Activated naive CD8-positive, alpha-beta T cell treated with anti-CD3 and anti-CD28 coated beads, Interleukin-2, amount 50 U/mL, for 24 hours (primary cell): Measurements from ENCODE around the gene SNUPN.
A peak's percentile ranks its signal among the peaks of the same experiment; 100 is the strongest.

Experiments
- ATAC-seq: fragments of 150-1000 bp; cut with Tn5 transposase; one replicate; pipeline ENCODE4 v1.10.0; 2021
- DNase-seq: peaks from one replicate; pipeline ENCODE4 v3.0.0; 2021
- H3K27ac Mint-ChIP-seq: one replicate; pipeline ENCODE4 v1.8.0; 2021; ENCODE audit warnings: mild to moderate bottlenecking, mixed read lengths
- H3K27me3 Mint-ChIP-seq: one replicate; pipeline ENCODE4 v1.8.0; 2021; ENCODE audit warnings: mixed read lengths
- H3K36me3 Mint-ChIP-seq: one replicate; pipeline ENCODE4 v1.8.0; 2021; ENCODE audit warnings: low read depth, mixed read lengths
- H3K4me1 Mint-ChIP-seq: one replicate; pipeline ENCODE4 v1.8.0; 2021; ENCODE audit warnings: mixed read lengths
- H3K4me3 Mint-ChIP-seq: one replicate; pipeline ENCODE4 v1.8.0; 2021; ENCODE audit warnings: mild to moderate bottlenecking, moderate library complexity, mixed read lengths
- H3K9me3 Mint-ChIP-seq: one replicate; pipeline ENCODE4 v1.8.0; 2021; ENCODE audit warnings: mixed read lengths

SNUPN gene

GRCh38 chr15:75622505-75622904 is 3.0 kb downstream of the SNUPN start:
- Mint-ChIP-seq H3K9me3 (no peaks in the 10 kb centered on the region), H3K27me3 (no peaks in the 10 kb centered on the region), H3K4me3 (peak overlapping the region; percentile 34), H3K36me3 (peaks cover 28% of the 10 kb centered on the region), H3K4me1 (peaks cover 61% of the 10 kb centered on the region), H3K27ac (peak overlapping the region; percentile 94)
- ATAC-seq (no peak), DNase-seq (no peak)

- DNase-seq (no peak), ATAC-seq (peak; percentile 29)
- Mint-ChIP-seq H3K27ac (peak overlapping the region; percentile 94), H3K27me3 (no peaks in the 10 kb centered on the region), H3K9me3 (no peaks in the 10 kb centered on the region), H3K36me3 (peaks cover 39% of the 10 kb centered on the region), H3K4me3 (peak overlapping the region; percentile 69), H3K4me1 (peaks cover 49% of the 10 kb centered on the region)
These were observed 4.6 kb downstream of the SNUPN start for GRCh38 chr15:75620841-75621391.

GRCh38 chr15:75620058-75620820 is 5.3 kb downstream of the SNUPN start:
- DNase-seq (no peak), ATAC-seq (no peak)
- peak overlapping the region; percentile 94 for H3K27ac Mint-ChIP-seq
- peaks cover 43% of the 10 kb centered on the region for H3K36me3 Mint-ChIP-seq
- H3K4me3 Mint-ChIP-seq, result peak overlapping the region; percentile 69
- H3K4me1 Mint-ChIP-seq, result peaks cover 47% of the 10 kb centered on the region
- H3K9me3 Mint-ChIP-seq, result no peaks in the 10 kb centered on the region
- H3K27me3 Mint-ChIP-seq, result no peaks in the 10 kb centered on the region

DNA sequence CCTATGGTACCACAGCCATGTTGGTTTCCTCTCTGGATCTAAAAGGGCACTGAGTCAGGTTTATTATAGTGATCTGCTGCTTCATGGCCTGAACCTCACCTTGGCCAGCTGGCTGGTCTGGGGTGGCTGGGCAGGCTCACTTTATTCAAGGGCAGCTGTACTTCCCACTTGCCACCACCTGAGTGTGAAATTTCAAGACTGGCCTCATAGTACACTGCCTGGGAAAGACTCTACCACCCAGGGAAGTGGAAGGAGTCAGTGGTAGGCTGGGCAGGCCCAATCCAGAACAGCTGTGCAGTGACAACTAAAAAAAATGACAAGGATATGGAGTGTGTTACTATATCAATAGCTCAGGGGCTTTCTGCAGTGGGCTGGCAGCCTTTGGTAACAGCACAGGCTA is 8.8 kb downstream of the SNUPN start:
- peaks cover 55% of the 10 kb centered on the region for H3K36me3 Mint-ChIP-seq
- H3K27ac Mint-ChIP-seq, result peak overlapping the region; percentile 8
- H3K4me3 Mint-ChIP-seq, result no peak overlapping the region
- no peak for ATAC-seq
- H3K27me3 Mint-ChIP-seq, result no peaks in the 10 kb centered on the region
- H3K4me1 Mint-ChIP-seq, result peaks cover 31% of the 10 kb centered on the region
- no peaks in the 10 kb centered on the region for H3K9me3 Mint-ChIP-seq
- no peak for DNase-seq

GRCh38 chr15:75606711-75607699 is 18.5 kb downstream of the SNUPN start:
- H3K4me3 Mint-ChIP-seq, result peak overlapping the region; percentile 37
- no peaks in the 10 kb centered on the region for H3K9me3 Mint-ChIP-seq
- H3K36me3 Mint-ChIP-seq, result peaks cover 46% of the 10 kb centered on the region
- H3K27ac Mint-ChIP-seq, result peak overlapping the region; percentile 79
- H3K4me1 Mint-ChIP-seq, result peaks cover 37% of the 10 kb centered on the region
- H3K27me3 Mint-ChIP-seq, result no peaks in the 10 kb centered on the region
- peak; percentile 76 for ATAC-seq
- DNase-seq, result no peak

- H3K36me3 Mint-ChIP-seq, result peaks cover 48% of the 10 kb centered on the region
- H3K4me3 Mint-ChIP-seq, result peak overlapping the region; percentile 1
- no peaks in the 10 kb centered on the region for H3K9me3 Mint-ChIP-seq
- peaks cover 37% of the 10 kb centered on the region for H3K4me1 Mint-ChIP-seq
- ATAC-seq (no peak), DNase-seq (no peak)
- H3K27ac Mint-ChIP-seq, result peak overlapping the region; percentile 79
- no peaks in the 10 kb centered on the region for H3K27me3 Mint-ChIP-seq
These were observed 19.5 kb downstream of the SNUPN start for GRCh38 chr15:75606026-75606425.

DNA sequence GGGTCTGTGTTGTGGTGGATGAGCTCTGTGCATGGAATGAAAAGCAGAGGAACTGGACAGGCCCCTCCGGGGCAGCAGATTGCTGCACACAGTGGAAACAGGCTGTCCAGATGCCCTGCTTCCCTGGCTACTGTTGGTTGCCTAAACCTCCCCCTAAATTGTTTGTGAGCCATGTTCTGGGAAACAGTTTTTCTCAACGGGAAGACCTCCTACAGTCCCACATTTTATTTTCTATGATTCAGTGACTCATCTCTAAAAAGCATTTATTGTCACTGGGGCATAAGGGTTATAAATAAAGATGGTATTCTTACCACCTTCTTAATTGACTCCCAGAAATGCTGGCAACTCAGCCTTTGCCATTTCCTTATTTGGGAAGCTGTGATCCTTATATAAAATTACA is 26.1 kb downstream of the SNUPN start:
- H3K4me3 Mint-ChIP-seq, result no peak overlapping the region
- H3K27ac Mint-ChIP-seq, result no peak overlapping the region
- H3K9me3 Mint-ChIP-seq, result no peaks in the 10 kb centered on the region
- ATAC-seq, result no peak
- H3K4me1 Mint-ChIP-seq, result peaks cover 17% of the 10 kb centered on the region
- H3K36me3 Mint-ChIP-seq, result peaks cover 57% of the 10 kb centered on the region
- DNase-seq, result no peak
- H3K27me3 Mint-ChIP-seq, result no peaks in the 10 kb centered on the region

GRCh38 chr15:75598361-75598760 is 27.2 kb downstream of the SNUPN start:
- Mint-ChIP-seq H3K9me3 (no peaks in the 10 kb centered on the region), H3K36me3 (peaks cover 57% of the 10 kb centered on the region), H3K27ac (peak overlapping the region; percentile 56), H3K4me1 (peaks cover 17% of the 10 kb centered on the region), H3K27me3 (no peaks in the 10 kb centered on the region), H3K4me3 (no peak overlapping the region)
- DNase-seq, result no peak
- no peak for ATAC-seq

GRCh38 chr15:75597667-75598341 is 27.7 kb downstream of the SNUPN start:
- ATAC-seq, result peak; percentile 28
- Mint-ChIP-seq H3K27ac (peak overlapping the region; percentile 83), H3K4me3 (no peak overlapping the region), H3K36me3 (peaks cover 57% of the 10 kb centered on the region), H3K27me3 (no peaks in the 10 kb centered on the region), H3K4me1 (peaks cover 17% of the 10 kb centered on the region), H3K9me3 (no peaks in the 10 kb centered on the region)
- DNase-seq, result peak; percentile 22

DNA sequence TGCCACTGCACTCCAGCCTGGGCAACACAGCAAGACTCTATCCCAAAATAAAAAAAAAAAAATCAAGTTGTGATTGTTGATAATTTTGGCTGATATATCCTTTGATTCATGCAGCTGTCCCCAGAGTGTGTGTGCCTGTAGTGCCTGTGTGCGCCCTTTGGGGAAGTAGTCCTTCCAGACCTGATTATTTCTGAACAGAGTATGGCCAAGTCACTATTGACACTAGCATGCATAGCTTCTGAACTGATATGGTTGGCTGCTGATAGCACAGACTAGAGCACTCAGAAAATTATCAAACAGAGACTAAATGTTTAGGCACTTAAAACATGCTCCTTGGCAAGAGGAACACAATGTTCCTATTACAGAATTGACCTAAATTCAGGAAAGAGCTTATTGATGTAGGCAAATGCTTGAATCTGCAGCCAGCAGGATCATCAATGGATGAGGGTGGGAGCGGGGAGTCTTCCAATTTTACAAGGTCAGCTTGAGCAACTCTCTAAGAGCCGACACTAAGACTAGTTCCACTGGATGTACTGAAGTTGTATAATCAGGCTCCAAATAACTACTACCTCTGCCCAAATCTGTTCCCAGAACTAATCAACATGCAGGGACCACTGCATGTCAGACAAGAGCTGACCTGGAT is 28.7 kb downstream of the SNUPN start:
- Mint-ChIP-seq H3K4me3 (no peak overlapping the region), H3K4me1 (peaks cover 17% of the 10 kb centered on the region), H3K27ac (peak overlapping the region; percentile 83), H3K27me3 (no peaks in the 10 kb centered on the region), H3K36me3 (peaks cover 62% of the 10 kb centered on the region), H3K9me3 (no peaks in the 10 kb centered on the region)
- no peak for DNase-seq
- no peak for ATAC-seq

GRCh38 chr15:75594276-75594675 is 31.2 kb downstream of the SNUPN start:
- DNase-seq (no peak), ATAC-seq (no peak)
- Mint-ChIP-seq H3K4me1 (peaks cover 24% of the 10 kb centered on the region), H3K27ac (no peak overlapping the region), H3K36me3 (peaks cover 54% of the 10 kb centered on the region), H3K4me3 (no peak overlapping the region), H3K27me3 (no peaks in the 10 kb centered on the region), H3K9me3 (no peaks in the 10 kb centered on the region)

DNA sequence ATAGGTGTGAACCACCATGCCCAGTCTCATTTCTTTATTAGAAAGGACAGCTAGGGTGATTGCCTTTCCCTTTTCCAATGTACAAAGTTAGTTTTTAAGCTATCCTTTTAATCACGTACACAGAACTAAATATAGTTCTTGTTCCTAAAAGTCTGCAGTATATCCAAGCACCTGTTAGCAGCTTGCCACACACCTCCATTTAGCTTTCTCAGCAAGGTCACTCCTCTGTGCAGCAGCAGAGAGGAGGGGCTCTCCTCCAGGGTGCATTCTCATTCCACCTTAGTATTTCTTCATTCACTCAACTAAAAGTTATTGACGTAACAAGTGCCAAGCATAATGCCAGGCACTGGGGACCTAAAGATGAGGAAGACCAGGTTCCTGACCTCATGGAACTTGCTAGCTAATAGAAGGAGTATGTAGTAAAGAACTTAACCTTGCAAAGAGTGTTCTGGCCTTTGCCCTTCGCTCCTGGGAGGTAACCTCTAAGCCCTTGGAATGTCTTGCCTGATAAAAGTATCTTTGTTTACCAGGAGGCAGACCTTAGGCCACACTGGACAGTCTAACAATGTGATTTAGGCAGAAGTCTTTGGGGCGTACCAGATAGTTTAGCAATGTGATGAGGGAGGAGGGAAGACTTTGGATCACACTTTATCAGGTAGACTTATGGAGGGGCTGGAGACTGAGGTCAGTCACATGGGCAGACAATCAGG is 33.7 kb downstream of the SNUPN start:
- no peaks in the 10 kb centered on the region for H3K27me3 Mint-ChIP-seq
- H3K27ac Mint-ChIP-seq, result no peak overlapping the region
- H3K4me3 Mint-ChIP-seq, result no peak overlapping the region
- DNase-seq (no peak), ATAC-seq (no peak)
- H3K4me1 Mint-ChIP-seq, result peaks cover 8% of the 10 kb centered on the region
- H3K36me3 Mint-ChIP-seq, result peaks cover 42% of the 10 kb centered on the region
- H3K9me3 Mint-ChIP-seq, result no peaks in the 10 kb centered on the region

DNA sequence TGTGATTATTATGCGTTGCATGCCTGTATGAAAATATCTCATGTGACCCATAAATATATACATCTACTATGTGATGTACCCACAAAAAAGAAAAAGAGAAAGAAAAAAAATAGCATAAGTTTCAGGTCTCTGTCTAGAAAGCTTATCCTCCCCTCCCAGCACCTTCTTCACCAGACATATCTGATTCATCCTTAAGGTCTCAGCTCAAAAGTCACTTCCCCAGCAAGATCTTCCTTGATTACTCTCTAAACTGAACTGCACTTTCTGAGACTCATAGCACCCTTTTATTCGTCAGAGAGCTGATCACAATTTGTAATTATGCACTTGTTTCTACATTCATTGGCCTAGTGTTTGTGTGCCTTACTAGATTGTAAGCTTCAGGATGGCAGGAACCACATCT is 35.3 kb downstream of the SNUPN start:
- H3K4me3 Mint-ChIP-seq, result no peak overlapping the region
- peaks cover 8% of the 10 kb centered on the region for H3K4me1 Mint-ChIP-seq
- no peak for DNase-seq
- H3K27ac Mint-ChIP-seq, result no peak overlapping the region
- H3K9me3 Mint-ChIP-seq, result no peaks in the 10 kb centered on the region
- H3K27me3 Mint-ChIP-seq, result no peaks in the 10 kb centered on the region
- no peak for ATAC-seq
- peaks cover 36% of the 10 kb centered on the region for H3K36me3 Mint-ChIP-seq
